GM18498 (cell line): ENCODE measurements around the gene BRAT1.

ENCODE experiments used
- ATAC-seq: cut with Tn5 transposase; IDR thresholded peaks from one replicate; pipeline ENCODE4 v1.9.1; 2021; ENCODE audit warnings: mild to moderate bottlenecking, moderate library complexity; ENCODE audit not compliant: unreplicated experiment

The BRAT1 gene

GRCh38 chr7:2514473-2515423, 40.6 kb downstream of the BRAT1 start:
- no peak for ATAC-seq

GRCh38 chr7:2513702-2514101, 41.6 kb downstream of the BRAT1 start:
- no peak for ATAC-seq

- ATAC-seq = no peak
Observed at GRCh38 chr7:2512713-2513112, 42.6 kb downstream of the BRAT1 start.

- no peak for ATAC-seq
Observed at GRCh38 chr7:2512179-2512661, 43.1 kb downstream of the BRAT1 start.

- ATAC-seq = no peak
Observed at GRCh38 chr7:2511769-2512168, 43.6 kb downstream of the BRAT1 start.

- ATAC-seq = no peak
Observed at GRCh38 chr7:2510909-2511768, 44.2 kb downstream of the BRAT1 start.

- no peak for ATAC-seq
Observed at GRCh38 chr7:2510130-2510776, 45.1 kb downstream of the BRAT1 start.

GRCh38 chr7:2509298-2509906, 45.9 kb downstream of the BRAT1 start:
- no peak for ATAC-seq

- peak; percentile 49 for ATAC-seq
Observed at GRCh38 chr7:2508327-2509215, 46.8 kb downstream of the BRAT1 start.

GRCh38 chr7:2507917-2508306, 47.4 kb downstream of the BRAT1 start:
- ATAC-seq = no peak

- ATAC-seq = no peak
Observed at GRCh38 chr7:2507208-2507916, 48.0 kb downstream of the BRAT1 start.

- no peak for ATAC-seq
Observed at GRCh38 chr7:2505401-2505800, 49.9 kb downstream of the BRAT1 start.

- no peak for ATAC-seq
Observed at GRCh38 chr7:2504889-2505375, 50.4 kb downstream of the BRAT1 start.

- no peak for ATAC-seq
Observed at GRCh38 chr7:2504128-2504888, 51.0 kb downstream of the BRAT1 start.

GRCh38 chr7:2503056-2503941, 52.0 kb downstream of the BRAT1 start:
- no peak for ATAC-seq

- ATAC-seq = no peak
Observed at GRCh38 chr7:2502647-2502966, 52.7 kb downstream of the BRAT1 start.

GRCh38 chr7:2501947-2502646, 53.2 kb downstream of the BRAT1 start:
- ATAC-seq = no peak
